Upper lobe of right lung (tissue), 1 donor: ENCODE results near the gene MOB3A. TPM values are rescaled to one million over a fixed set of nuclear protein-coding genes. Genes with fewer than 3 reads are reported as not detected.

Source experiments
- ATAC-seq: fragments of 200-7000 bp; cut with Tn5 transposase; one replicate; pipeline ENCODE4 v1.9.1; 2020; ENCODE audit warnings: mild to moderate bottlenecking, moderate library complexity
- DNase-seq: peaks from one replicate; pipeline ENCODE4 v3.0.0-alpha.2; 2020
- H3K27ac ChIP-seq: fragments of 200-600 bp; one replicate; pipeline ENCODE4 v1.8.0; 2022
- H3K27me3 ChIP-seq: fragments of 200-600 bp; one replicate; pipeline ENCODE4 v1.8.0; 2022; ENCODE audit warnings: mild to moderate bottlenecking
- H3K36me3 ChIP-seq: fragments of 200-600 bp; one replicate; pipeline ENCODE4 v1.8.0; 2022
- H3K4me1 ChIP-seq: fragments of 200-600 bp; one replicate; pipeline ENCODE4 v1.8.0; 2022
- H3K4me3 ChIP-seq: fragments of 200-600 bp; one replicate; pipeline ENCODE4 v1.8.0; 2022; ENCODE audit warnings: mild to moderate bottlenecking
- H3K9me3 ChIP-seq: fragments of 200-600 bp; one replicate; pipeline ENCODE4 v1.8.0; 2022
- CTCF ChIP-seq: fragments of 200-600 bp; IDR thresholded peaks from one replicate; pipeline ENCODE4 v1.8.0; 2022; ENCODE audit warnings: antibody characterized with exemption
- intact Hi-C: fragments of 100-400 bp; cut with DNase I; formaldehyde crosslinking; loops from one replicate; pipeline ENCODE4 v1.11.0; 2022
- total RNA-seq: library from RNA; stranded (reverse); fragmentation: NEBNext Ultra II Directional; extraction: Animal tissue kit (Norgen Biotek cat#: 25700); gene quantifications from one replicate; pipeline ENCODE4 v1.2.1, GENCODE V29; 2021
- donor health status: DM: no; HTN: yes; CAD: no; lungs with severe emphysema.

MOB3A gene
- total RNA-seq, 1 donor from 2014 or later: 58.8 TPM

- ATAC-seq: no peak
- TF ChIP-seq CTCF: no peak
- H3K4me1 ChIP-seq: no peaks in the 10 kb centered on the region
- H3K4me3 ChIP-seq: no peak overlapping the region
- peaks cover 97% of the 10 kb centered on the region for H3K36me3 ChIP-seq
- no peak for DNase-seq
- H3K27ac ChIP-seq: no peak overlapping the region
- intact Hi-C loops: no loop called here
- no peaks in the 10 kb centered on the region for H3K27me3 ChIP-seq
- no peaks in the 10 kb centered on the region for H3K9me3 ChIP-seq
Measured at GRCh38 chr19:2116507-2116906, 20.4 kb upstream of the MOB3A start.

- TF ChIP-seq CTCF: no peak
- H3K4me3 ChIP-seq: no peak overlapping the region
- H3K4me1 ChIP-seq: no peaks in the 10 kb centered on the region
- no peaks in the 10 kb centered on the region for H3K27me3 ChIP-seq
- H3K36me3 ChIP-seq: peaks cover 97% of the 10 kb centered on the region
- no peaks in the 10 kb centered on the region for H3K9me3 ChIP-seq
- intact Hi-C loops: no loop called here
- ATAC-seq (no peak), DNase-seq (no peak)
- H3K27ac ChIP-seq: no peak overlapping the region
Measured at GRCh38 chr19:2115911-2116426, 19.8 kb upstream of the MOB3A start.

GRCh38 chr19:2115324-2115723, 19.2 kb upstream of the MOB3A start:
- Histone ChIP-seq H3K27ac (no peak overlapping the region), H3K27me3 (no peaks in the 10 kb centered on the region), H3K9me3 (no peaks in the 10 kb centered on the region), H3K4me3 (no peak overlapping the region), H3K36me3 (peaks cover 97% of the 10 kb centered on the region), H3K4me1 (no peaks in the 10 kb centered on the region)
- no peak for DNase-seq
- intact Hi-C loops: no loop called here
- no peak for ATAC-seq
- no peak for TF ChIP-seq CTCF

GRCh38 chr19:2114821-2115220, 18.7 kb upstream of the MOB3A start:
- no peak for ATAC-seq
- intact Hi-C loops: no loop called here
- H3K9me3 ChIP-seq: no peaks in the 10 kb centered on the region
- no peak overlapping the region for H3K27ac ChIP-seq
- H3K4me3 ChIP-seq: no peak overlapping the region
- no peaks in the 10 kb centered on the region for H3K27me3 ChIP-seq
- DNase-seq: no peak
- no peak for TF ChIP-seq CTCF
- no peaks in the 10 kb centered on the region for H3K4me1 ChIP-seq
- peaks cover 97% of the 10 kb centered on the region for H3K36me3 ChIP-seq

- Histone ChIP-seq H3K36me3 (peaks cover 100% of the 10 kb centered on the region), H3K27me3 (no peaks in the 10 kb centered on the region), H3K4me1 (no peaks in the 10 kb centered on the region), H3K9me3 (no peaks in the 10 kb centered on the region), H3K4me3 (no peak overlapping the region), H3K27ac (no peak overlapping the region)
- no peak for TF ChIP-seq CTCF
- intact Hi-C loops: no loop called here
- ATAC-seq: no peak
- DNase-seq: no peak
Measured at GRCh38 chr19:2114218-2114617, 18.1 kb upstream of the MOB3A start.
